ENCODE data around the gene HOXB3. TPM values are rescaled to one million over a fixed set of nuclear protein-coding genes. Genes with fewer than 3 reads are reported as not detected.

Gene HOXB3
- total and polyA plus RNA-seq, 7 donors: 0.96 to 8.8 (median 1.5) TPM

- Histone ChIP-seq H3K27ac (peak overlapping the region; percentile 89), H3K9me3 (no peaks in the 10 kb centered on the region), H3K27me3 (ENCODE audit: insufficient read depth in 3 of 3, low read length in 2 of 3) (peaks cover 4 to 9% (median 9%) of the 10 kb centered on the region in 3 donors), H3K36me3 (ENCODE audit: insufficient read depth in 1 of 2, low read depth in 1 of 2) (no peaks in the 10 kb centered on the region), H3K4me3 (peak overlapping the region; percentile 85), H3K4me1 (peaks cover 5% of the 10 kb centered on the region)
- DNase-seq (peak; percentile 91), ATAC-seq (peak in 3 of 4 donors; percentile 39 to 58 (median 40))
- 6 to 8% (median 8%) methylated on average over 35 to 38 of the region's 38 CpGs for WGBS, 3 donors
- intact Hi-C loops (cut with DNase I): loop anchor here in 1 of 2 donors (5.0 kb wide), 1 partner anchor 52 kb away; no protein-coding TSS in a partner anchor
- TF ChIP-seq CTCF (IDR thresholded peaks at IDR 0.05): no peak
Observed at GRCh38 chr17:48544349-48545021, 45.6 kb downstream of the HOXB3 start.

DNA sequence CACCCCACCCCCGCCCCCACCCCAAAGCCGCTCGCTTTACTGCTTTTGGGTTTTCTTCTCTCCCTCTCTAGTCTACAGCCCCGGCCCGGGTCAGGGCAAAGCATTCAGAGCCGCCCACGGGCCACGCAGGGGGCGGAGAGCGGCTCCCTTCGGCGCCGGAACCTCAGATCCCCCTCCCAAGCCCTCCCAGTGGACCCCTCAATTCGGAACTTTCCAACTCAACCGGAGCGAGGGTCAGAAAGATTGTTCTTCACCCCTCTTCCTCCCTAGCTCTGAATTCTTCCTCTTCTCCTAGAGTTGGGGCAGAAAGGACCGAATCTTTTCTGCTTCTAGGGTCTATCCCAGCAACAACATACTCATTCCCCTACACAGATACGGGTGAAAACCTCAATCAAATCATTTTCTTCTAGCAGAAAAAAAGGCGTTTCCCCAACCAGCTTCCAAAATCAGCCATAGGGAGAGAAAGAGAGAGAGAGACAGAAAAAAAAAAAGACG, 46.1 kb downstream of the HOXB3 start:
- H3K27me3 ChIP-seq (ENCODE audit: insufficient read depth in 3 of 3, low read length in 2 of 3): peaks cover 4 to 9% (median 9%) of the 10 kb centered on the region in 3 donors
- peaks cover 5% of the 10 kb centered on the region for H3K4me1 ChIP-seq

GRCh38 chr17:48543107-48543853, 46.8 kb downstream of the HOXB3 start:
- 0 to 1% (median 0%) methylated on average over 58 to 72 of the region's 72 CpGs for WGBS, 3 donors
- peak; percentile 62 to 73 for DNase-seq
- intact Hi-C loops (cut with DNase I): loop anchor here in 1 of 2 donors (5.0 kb wide), 1 partner anchor 51 kb away; no protein-coding TSS in a partner anchor
- peaks cover 4 to 9% (median 9%) of the 10 kb centered on the region in 3 donors for H3K27me3 ChIP-seq (ENCODE audit: insufficient read depth in 3 of 3, low read length in 2 of 3)
- peaks cover 5% of the 10 kb centered on the region for H3K4me1 ChIP-seq
- peak; percentile 59 to 67 (median 64) for ATAC-seq
- peak overlapping the region; percentile 89 for H3K27ac ChIP-seq
- TF ChIP-seq CTCF (IDR thresholded peaks at IDR 0.05): peak; percentile 26
- H3K36me3 ChIP-seq (ENCODE audit: insufficient read depth in 1 of 2, low read depth in 1 of 2): no peaks in the 10 kb centered on the region
- H3K4me3 ChIP-seq: peak overlapping the region; percentile 85
- H3K9me3 ChIP-seq: no peaks in the 10 kb centered on the region

More for the DNA sequence above, 46.1 kb downstream of the HOXB3 start:
- 2 to 5% (median 2%) methylated on average over 19 to 20 of the region's 20 CpGs for WGBS, 3 donors
- H3K27ac ChIP-seq: peak overlapping the region; percentile 89
- H3K4me3 ChIP-seq: peak overlapping the region; percentile 85
- ATAC-seq (peak; percentile 15 to 46 (median 32)), DNase-seq (no peak)
- no peaks in the 10 kb centered on the region for H3K36me3 ChIP-seq (ENCODE audit: insufficient read depth in 1 of 2, low read depth in 1 of 2)
- TF ChIP-seq CTCF (IDR thresholded peaks at IDR 0.05): no peak
- intact Hi-C loops (cut with DNase I): loop anchor here in 1 of 2 donors (5.0 kb wide), 1 partner anchor 52 kb away; no protein-coding TSS in a partner anchor
- H3K9me3 ChIP-seq: no peaks in the 10 kb centered on the region

DNA sequence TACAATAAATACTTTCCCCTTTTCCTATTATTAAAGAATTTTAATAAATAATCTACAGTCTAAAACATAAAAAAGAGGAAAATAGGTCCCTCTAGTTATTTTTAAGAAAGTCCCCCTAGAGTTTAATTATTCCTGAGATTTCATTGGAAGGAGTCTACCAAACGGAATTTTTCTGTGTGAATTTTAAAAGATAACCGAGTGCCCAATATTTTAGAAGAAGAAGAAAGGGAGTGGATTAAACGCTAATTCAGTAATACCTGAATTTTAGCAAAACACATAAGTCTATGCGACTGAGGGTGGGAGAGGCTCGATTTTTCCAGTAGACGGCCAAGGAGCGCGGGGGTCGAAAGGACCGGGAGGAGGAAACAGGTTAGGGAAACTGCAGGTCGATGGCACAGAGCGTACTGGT, 47.3 kb downstream of the HOXB3 start:
- intact Hi-C loops (cut with DNase I): loop anchor here in 1 of 2 donors (5.0 kb wide), 1 partner anchor 50 kb away; no protein-coding TSS in a partner anchor

More for the DNA sequence above, 47.3 kb downstream of the HOXB3 start:
- 5 to 20% (median 7%) methylated on average over 12 of the region's 12 CpGs for WGBS, 3 donors
- Histone ChIP-seq H3K4me1 (peaks cover 5% of the 10 kb centered on the region), H3K27me3 (ENCODE audit: insufficient read depth in 3 of 3, low read length in 2 of 3) (peaks cover 4 to 9% (median 9%) of the 10 kb centered on the region in 3 donors), H3K36me3 (ENCODE audit: insufficient read depth in 1 of 2, low read depth in 1 of 2) (no peaks in the 10 kb centered on the region), H3K27ac (peak overlapping the region; percentile 89), H3K4me3 (peak overlapping the region; percentile 85), H3K9me3 (no peaks in the 10 kb centered on the region)
- DNase-seq (no peak), ATAC-seq (peak in 1 of 4 donors; percentile 13)
- TF ChIP-seq CTCF (IDR thresholded peaks at IDR 0.05): no peak
